Cardiac septum (tissue), 1 donor: ENCODE measurements around the gene EMC9. TPM values are rescaled to one million over a fixed set of nuclear protein-coding genes. Genes with fewer than 3 reads are reported as not detected.

Experiments
- DNase-seq: peaks from one replicate; pipeline ENCODE4 v3.0.0-alpha.2; 2020; ENCODE audit warnings: low spot score
- intact Hi-C: fragments of 100-400 bp; cut with DNase I; formaldehyde crosslinking; loops from one replicate; pipeline ENCODE4 v1.14.0; 2022
- long read RNA-seq: library from polyadenylated mRNA; unstranded; transcript quantifications from one replicate; pipeline ENCODE4 v2.0.0, GENCODE V29; 2021
- total RNA-seq: library from RNA; stranded (reverse); fragmentation: NEBNext Ultra II Directional; extraction: Animal tissue kit (Norgen Biotek cat#: 25700); gene quantifications from one replicate; pipeline ENCODE4 v1.2.1, GENCODE V29; 2021
- donor health status: DM: no; HTN: no; CAD: no.

The EMC9 gene, protein sequence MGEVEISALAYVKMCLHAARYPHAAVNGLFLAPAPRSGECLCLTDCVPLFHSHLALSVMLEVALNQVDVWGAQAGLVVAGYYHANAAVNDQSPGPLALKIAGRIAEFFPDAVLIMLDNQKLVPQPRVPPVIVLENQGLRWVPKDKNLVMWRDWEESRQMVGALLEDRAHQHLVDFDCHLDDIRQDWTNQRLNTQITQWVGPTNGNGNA
- total RNA-seq, result 14.6 TPM
- long read RNA-seq, transcript EMC9-202 (5 exons, 953 nt), result major isoform, 7 of 15 reads
- long read RNA-seq, transcript EMC9-201 (6 exons, 835 nt), result minor isoform, 6 of 15 reads
- long read RNA-seq, partial matches to known transcripts, result 0 of 15 reads
- long read RNA-seq, other reads (novel, unspliced or antisense), result 1 of 15 reads

GRCh38 chr14:24141097-24141880 is at the start of gene EMC9:
Gene EMC9 (minus strand): TSS chr14:24141591. CDS start chr14:24141304, 287 bp downstream.
- intact Hi-C loops, result loop anchor here (2.0 to 5.0 kb wide), 2 partner anchors 26 to 56 kb away; partner anchors contain the start of genes DCAF11, NRL and TM9SF1
- DNase-seq, result peak; percentile 100

DNA sequence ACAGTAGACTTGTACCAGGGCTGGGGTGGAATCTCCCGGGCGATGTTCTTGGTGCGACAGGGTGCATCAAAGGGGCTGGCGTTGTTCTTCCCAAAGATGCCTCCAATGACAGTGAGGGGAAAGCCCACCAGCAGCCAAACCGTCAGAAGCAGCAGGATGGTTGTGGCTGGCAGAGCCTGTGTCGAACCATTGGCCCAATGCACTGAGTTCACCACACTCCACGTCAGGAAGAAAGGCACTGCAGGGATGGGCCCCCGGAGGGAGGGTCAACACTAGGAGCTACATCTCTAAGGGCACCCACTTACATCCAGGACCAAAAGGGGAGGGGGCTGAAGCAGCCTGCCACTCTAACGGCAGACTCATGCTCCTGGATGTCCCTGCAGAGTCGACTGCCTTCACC is 49.0 kb upstream of the EMC9 start:
- intact Hi-C loops, result no loop called here

GRCh38 chr14:24189460-24189859 is 48.1 kb upstream of the EMC9 start:
- DNase-seq, result no peak

More for the DNA sequence above, 49.0 kb upstream of the EMC9 start:
- DNase-seq, result no peak

GRCh38 chr14:24189059-24189375 is 47.6 kb upstream of the EMC9 start:
- no peak for DNase-seq
- intact Hi-C loops, result no loop called here

More at GRCh38 chr14:24189460-24189859, 48.1 kb upstream of the EMC9 start:
- intact Hi-C loops, result no loop called here

- peak; percentile 97 for DNase-seq
- intact Hi-C loops, result no loop called here
Measured at GRCh38 chr14:24188251-24189058, 47.1 kb upstream of the EMC9 start, which contains the start of gene IPO4. Gene IPO4 (minus strand): TSS chr14:24188816. CDS start chr14:24188787, 29 bp downstream.

DNA sequence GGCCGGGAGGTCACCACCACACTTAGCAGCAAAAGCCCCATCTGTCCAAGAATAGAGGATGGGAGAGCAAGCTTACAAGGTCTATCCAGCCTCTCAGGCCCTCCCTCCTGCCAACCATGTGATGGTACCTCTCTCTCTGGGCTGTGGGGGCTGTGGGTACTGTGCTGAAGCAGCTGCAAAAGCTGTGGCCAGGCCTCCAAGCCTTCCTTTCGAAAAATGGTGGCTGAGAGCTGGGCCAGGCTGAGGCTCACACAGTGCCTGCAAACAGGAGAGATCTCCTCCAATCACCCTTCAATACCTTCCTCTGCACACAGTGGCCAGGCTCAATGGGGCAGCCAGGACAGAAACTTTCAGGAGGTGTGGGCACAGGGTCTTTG is 46.1 kb upstream of the EMC9 start:
- intact Hi-C loops, result no loop called here
- DNase-seq, result no peak

DNA sequence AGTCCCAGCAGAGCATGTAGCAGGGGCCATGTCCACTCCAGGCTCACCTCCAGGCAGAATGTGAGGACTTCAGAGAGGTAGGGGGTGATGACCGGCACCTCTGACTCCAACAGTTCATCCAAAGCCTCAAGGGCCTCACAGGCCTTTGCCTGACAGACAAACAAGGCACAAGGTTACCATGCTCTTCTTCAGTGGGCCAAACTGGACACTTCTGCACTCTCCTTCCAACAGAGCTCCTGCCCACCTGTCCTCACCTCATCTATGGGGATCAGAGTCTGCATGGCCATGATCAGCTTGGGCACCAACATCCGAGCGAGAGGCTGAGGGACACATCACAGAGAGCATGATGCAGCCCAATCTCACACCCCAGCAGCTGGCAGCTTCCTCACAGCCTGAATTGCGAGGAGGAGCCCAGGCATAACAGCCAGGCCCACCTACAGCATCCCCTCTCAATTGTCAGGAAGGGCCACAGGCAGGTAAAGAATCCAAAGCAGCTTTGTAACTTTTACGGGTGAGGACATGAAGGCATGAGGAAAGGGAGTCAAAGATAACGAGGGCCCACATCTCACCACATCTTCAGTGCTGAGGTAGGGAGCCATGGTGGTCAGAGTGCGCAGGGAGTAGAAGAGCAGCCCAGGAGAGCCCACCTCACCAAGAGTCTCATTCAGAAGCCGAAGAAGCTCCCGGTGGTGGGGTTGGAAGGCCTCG is 45.6 kb upstream of the EMC9 start:
- no peak for DNase-seq
- intact Hi-C loops, result no loop called here

DNA sequence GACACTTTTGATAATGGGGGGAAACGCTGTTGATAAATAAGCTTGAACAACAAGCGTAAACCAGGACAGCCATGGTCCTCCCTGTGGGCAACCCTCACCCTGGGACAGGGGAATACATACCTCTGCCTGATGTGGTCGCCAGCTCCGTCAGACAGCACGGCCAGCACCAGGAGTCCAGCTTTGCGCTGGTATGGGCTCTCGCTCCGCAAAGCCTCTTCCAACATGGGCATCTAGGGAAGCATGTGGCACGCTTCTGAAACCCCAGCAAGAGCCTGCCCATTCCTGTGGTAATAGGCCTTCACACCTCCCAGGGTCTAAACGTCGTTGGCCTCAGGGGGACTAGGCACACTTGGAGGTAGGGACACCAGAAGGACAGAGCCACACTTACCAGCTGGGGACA is 44.4 kb upstream of the EMC9 start:
- intact Hi-C loops, result no loop called here
- DNase-seq, result no peak

- no peak for DNase-seq
- intact Hi-C loops, result no loop called here
Measured at GRCh38 chr14:24185026-24185425, 43.6 kb upstream of the EMC9 start.

DNA sequence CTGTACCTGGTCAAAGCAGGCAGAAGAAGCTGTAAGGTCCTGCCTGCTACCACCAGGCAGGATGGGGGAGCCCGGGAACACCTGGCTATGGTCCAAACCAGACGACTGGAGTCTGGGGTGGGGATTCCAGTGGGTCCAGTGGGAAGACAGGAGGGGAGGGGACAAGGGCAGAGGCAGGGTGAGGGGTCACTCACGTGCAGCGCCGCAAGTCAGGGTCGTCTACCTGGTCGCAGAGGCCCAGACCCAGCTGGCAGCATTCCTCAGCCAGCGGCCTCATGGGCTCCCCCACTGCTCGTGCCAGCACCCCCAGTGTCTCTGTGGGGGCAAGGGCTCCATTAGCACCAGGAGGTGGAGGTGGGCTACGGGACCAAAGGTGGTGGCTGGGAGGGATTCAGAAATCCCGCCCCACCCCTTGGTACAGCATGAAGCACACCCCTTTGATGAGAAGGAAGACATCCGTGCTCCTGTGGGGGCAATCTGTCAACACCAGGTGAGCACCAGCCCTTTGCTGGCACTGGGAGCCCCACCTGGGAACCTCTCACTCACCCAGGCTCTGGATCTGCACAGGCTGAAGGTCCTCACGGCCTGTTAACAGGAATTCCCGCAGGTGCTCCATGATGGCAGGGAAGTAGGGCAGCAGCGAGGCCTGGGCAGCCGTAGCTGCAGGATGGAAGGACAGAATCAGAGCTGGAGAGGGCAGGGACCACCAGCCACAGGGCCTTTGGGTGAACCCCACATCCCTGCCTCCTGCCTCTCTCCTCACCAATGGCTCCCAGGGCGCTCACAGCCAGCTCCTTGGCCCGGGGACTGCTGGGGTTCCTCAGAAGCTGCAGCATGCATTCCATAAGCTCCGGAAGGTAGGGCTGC is 42.9 kb upstream of the EMC9 start:
- no peak for DNase-seq
- intact Hi-C loops, result no loop called here

- intact Hi-C loops, result no loop called here
- DNase-seq, result no peak
Measured at GRCh38 chr14:24183014-24183481, 41.7 kb upstream of the EMC9 start.

DNA sequence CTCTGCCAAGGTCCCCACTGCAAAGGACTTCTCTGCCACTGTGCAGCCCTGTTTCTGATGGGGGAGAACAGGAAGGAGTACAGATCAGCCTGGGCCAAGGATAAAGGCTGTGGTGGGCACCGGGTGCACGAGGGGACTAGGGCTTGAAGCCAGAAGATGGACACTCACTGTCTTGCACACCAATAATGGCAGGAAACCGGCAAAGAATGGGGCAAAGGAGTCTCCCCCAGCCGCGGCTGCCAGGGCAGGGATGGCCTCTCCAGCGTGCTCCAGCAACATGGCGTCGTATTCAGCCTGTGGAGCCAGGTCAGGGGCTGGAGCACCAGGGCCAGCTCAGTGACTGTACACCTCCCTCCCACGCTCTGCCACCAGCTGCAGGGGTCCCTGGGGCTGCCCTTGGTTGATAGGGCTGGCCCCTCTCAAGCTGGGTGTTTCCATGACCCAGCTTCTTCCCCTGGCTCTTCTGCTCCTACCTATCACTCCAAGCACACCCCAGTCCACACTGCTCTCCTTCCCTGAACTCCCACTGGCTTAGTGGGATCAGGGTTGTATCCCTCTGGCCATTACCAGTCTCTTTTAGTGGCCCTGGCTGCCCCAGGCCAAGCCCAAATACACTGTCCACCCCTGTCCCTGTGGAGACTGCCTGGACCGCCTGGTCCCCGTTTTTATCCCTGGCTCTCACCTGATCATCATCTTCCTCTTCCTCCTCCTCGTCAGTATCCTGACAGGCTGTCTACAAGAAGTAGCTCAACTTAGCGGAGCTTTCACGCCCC is 40.9 kb upstream of the EMC9 start:
- no peak for DNase-seq
- intact Hi-C loops, result no loop called here

GRCh38 chr14:24181371-24182077 is 40.1 kb upstream of the EMC9 start:
- no peak for DNase-seq
- intact Hi-C loops, result no loop called here

- intact Hi-C loops, result no loop called here
- DNase-seq, result no peak
Measured at GRCh38 chr14:24179961-24180796, 38.8 kb upstream of the EMC9 start.

DNA sequence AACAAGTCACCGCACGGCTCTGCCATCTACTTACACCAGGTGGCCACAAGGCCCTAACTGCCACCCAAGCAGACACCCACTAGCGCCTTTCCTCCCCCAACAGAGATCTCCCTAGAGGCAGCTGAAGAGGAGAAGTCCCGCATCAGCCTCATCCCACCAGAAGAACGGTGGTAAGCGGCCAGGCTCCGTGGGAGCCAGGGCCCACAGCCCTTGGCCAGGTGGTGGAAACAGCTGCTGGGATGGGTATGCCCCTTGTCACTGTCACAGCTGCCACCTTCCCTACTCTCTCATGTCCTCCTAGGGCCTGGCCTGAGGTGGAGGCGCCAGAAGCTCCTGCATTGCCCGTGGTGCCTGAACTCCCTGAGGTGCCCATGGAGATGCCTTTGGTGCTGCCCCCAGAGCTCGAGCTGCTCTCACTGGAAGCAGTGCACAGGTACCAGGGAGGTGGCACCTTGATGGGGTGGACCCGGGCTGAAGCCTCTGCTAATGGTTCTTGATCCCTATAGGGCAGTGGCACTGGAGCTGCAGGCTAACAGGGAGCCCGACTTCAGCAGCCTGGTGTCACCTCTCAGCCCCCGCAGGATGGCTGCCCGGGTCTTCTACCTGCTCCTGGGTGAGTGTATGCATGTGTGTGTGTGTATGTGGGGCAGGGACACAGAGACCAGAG is 38.0 kb upstream of the EMC9 start:
- intact Hi-C loops, result no loop called here
- DNase-seq, result no peak
